Measurements from ENCODE around the gene ADGRV1. TPM values are rescaled to one million over a fixed set of nuclear protein-coding genes. Genes with fewer than 3 reads are reported as not detected.

ADGRV1 gene
- total RNA-seq, 3 donors from 2014 or later = 0.32 to 0.54 (median 0.53) TPM

DNA sequence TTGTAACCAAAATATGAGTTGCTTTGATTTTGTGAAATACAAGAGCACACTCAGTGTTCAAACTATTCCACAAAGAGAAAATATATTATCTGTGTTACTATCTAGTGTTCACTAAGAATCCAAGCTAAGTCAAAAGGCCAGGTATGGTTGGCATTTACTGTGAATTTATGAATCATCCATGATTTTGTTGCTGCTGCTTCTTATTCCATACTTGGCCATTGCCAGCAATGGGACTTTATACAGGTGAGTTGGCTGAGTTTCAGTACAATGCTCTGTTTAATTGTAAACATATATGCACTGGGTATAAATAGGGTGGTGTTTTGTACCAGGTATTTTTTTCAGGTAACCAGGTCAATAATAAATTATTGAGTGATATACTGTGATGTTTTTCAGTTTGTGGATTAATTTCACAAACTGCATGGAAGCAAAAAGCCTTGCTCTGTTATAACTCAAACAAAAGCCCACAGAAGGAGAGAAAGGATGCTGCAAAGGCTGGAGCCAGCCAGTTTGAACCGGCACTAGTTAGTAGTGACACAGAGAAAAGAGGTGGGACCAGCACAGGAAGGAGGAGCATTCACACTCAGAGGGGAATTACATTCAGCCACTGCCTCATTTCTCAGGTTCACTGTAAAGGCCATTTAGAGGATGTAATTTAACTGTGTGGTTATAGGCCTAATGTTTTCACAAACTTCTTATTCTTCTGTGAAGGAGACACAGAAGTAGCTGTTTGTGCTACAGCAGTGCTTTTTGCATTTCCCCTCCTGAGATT is 381.8 kb downstream of the ADGRV1 start:
- H3K36me3 Mint-ChIP-seq (ENCODE audit: insufficient read depth) = no peaks in the 10 kb centered on the region
- DNase-seq (no peak), ATAC-seq (peak; percentile 93 to 96)
- no peak overlapping the region for H3K4me3 Mint-ChIP-seq
- peaks cover 11% of the 10 kb centered on the region for H3K4me1 Mint-ChIP-seq (ENCODE audit: low read depth)
- H3K9me3 Mint-ChIP-seq = no peaks in the 10 kb centered on the region
- H3K27me3 Mint-ChIP-seq (ENCODE audit: low read depth) = no peaks in the 10 kb centered on the region

DNA sequence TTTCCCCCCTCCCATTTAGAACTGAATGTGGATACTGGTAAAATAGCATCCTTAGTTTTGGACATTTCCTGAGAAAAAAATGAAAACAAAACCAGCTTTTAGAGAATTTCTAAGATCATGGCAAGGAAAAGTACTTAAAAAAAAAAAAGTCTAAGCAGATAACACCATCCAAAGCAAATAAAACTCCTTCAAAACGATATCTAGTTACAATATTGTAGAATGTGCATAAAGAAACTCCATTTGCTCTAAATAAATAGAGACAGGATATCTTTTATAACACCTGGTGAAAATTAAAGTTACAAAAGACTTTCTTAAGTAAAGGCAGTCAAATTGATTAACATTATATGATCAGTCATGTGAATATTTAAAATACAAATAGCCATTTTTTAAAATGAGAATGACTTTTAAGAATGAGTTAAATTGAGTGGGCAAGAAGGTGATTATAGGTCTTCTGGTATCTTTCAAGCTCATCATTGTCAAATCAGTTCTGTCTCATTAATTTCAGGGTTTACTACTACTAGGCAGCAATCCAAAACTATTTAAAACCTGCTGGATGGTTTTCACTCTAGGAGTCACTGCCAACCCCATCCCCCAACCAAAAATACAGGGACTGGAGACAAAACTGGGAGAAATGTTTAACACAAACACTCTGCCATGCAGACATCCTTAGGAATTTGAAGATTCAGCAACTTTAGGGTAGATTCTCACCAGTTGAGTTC is 382.6 kb downstream of the ADGRV1 start:
- H3K4me1 Mint-ChIP-seq (ENCODE audit: low read depth) = peaks cover 11% of the 10 kb centered on the region
- no peak overlapping the region for H3K4me3 Mint-ChIP-seq
- ATAC-seq (no peak), DNase-seq (no peak)
- no peaks in the 10 kb centered on the region for H3K27me3 Mint-ChIP-seq (ENCODE audit: low read depth)
- no peaks in the 10 kb centered on the region for H3K36me3 Mint-ChIP-seq (ENCODE audit: insufficient read depth)
- H3K9me3 Mint-ChIP-seq = no peaks in the 10 kb centered on the region

DNA sequence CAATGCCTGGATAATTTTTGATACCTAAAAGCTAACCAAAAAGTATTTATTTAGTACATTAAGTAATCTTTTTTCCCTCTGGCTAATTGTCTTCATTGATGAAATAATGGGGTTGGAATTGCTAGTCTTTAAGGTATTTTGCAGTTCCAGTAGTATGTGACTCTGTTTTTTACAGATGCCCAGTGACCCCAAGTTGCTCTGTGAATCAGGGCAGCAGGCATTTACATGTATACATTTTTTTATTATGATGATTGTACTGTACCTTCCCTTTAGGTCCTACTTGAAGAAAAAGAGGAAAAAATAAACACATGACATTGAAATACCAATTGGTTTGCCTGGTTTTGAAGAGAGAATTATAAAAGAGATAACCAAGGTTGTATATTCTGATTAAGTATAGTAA is 385.5 kb downstream of the ADGRV1 start:
- no peak overlapping the region for H3K4me3 Mint-ChIP-seq
- no peak for ATAC-seq
- DNase-seq = no peak
- H3K27me3 Mint-ChIP-seq (ENCODE audit: low read depth) = no peaks in the 10 kb centered on the region
- no peaks in the 10 kb centered on the region for H3K36me3 Mint-ChIP-seq (ENCODE audit: insufficient read depth)
- no peaks in the 10 kb centered on the region for H3K9me3 Mint-ChIP-seq
- H3K4me1 Mint-ChIP-seq (ENCODE audit: low read depth) = peaks cover 11% of the 10 kb centered on the region

DNA sequence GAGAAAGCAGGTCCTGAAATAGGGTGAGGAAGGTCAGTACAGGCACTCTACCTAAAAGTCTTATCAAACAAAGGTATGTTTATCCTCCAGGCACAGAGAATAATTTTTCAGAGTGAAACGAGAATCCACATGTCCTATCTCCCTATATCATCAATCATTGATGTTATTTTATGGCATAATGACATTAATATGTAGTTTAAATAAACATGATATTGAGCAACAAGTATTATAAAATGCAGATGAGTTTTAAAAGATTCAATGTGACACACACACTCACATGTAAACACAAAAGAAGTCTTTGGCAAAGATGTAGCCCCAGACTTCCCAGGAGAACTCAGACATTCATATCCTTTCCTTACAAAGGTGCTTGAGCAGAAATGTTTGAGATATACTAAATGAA is 389.1 kb downstream of the ADGRV1 start:
- H3K4me1 Mint-ChIP-seq (ENCODE audit: low read depth) = no peaks in the 10 kb centered on the region
- ATAC-seq = no peak

DNA sequence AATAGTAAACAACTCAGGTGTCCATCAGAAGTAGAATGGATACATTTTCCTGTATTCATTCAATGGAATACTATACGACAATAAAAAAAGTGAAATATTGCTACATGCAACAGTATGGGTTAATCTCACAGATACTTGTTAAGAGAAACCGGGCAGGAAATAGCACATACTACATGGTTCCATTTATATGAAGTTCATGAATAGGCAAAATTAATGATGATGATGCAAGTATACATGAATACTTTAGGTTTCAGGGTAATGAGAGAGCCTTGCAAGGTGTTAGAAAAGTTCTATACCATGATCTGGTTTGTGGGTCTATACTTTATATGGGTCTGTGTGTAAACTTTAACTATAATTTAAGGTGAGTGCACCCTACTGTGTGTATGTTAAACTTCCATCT is 390.4 kb downstream of the ADGRV1 start:
- ATAC-seq (no peak), DNase-seq (no peak)
- Mint-ChIP-seq H3K27me3 (ENCODE audit: low read depth) (peaks cover 6% of the 10 kb centered on the region), H3K4me1 (ENCODE audit: low read depth) (no peaks in the 10 kb centered on the region), H3K4me3 (no peak overlapping the region), H3K36me3 (ENCODE audit: insufficient read depth) (no peaks in the 10 kb centered on the region), H3K9me3 (no peaks in the 10 kb centered on the region)

More for the DNA sequence above, 389.1 kb downstream of the ADGRV1 start:
- H3K27me3 Mint-ChIP-seq (ENCODE audit: low read depth) = peaks cover 5% of the 10 kb centered on the region
- H3K36me3 Mint-ChIP-seq (ENCODE audit: insufficient read depth) = no peaks in the 10 kb centered on the region
- no peak overlapping the region for H3K4me3 Mint-ChIP-seq
- no peaks in the 10 kb centered on the region for H3K9me3 Mint-ChIP-seq
- DNase-seq = no peak

DNA sequence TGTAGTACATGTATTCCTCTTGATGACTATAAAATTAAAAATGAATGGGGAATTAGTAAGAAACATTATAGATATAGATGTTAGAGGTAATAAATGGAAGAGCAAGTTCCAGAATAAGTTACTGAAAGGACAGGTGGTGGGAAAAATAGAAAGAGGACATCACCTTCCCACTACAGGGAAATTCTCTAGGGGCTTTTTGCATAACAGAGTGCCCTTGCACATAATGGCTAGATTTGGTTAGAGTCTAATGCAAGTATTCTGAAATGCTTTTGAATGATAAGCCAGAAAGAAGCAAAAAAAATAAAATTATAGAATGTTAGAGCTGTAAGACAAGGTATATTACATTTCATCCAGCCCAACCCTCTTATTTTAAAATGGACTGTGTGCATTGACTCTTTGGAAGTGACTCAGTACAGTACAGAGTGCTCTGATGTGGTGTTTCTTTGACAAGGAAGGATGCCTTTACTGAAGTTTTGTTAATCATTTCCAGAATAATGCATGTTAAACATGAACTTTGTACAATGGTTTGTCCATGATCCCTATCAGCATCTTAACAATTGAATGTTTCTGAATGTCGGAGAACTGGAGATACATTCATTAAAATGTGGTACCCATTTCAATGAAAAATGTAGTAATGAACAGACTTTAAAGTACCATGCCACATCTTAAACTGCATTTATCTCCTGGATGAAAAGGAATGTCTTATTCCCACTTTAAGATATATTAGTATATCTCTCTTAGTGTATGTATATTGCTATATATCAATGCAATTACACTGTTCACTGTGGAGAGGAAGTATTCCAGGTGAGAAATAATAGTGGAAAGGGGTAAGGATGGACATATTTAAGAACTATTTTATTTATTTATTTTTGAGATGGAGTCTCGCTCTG is 391.1 kb downstream of the ADGRV1 start:
- Mint-ChIP-seq H3K27me3 (ENCODE audit: low read depth) (peaks cover 6% of the 10 kb centered on the region), H3K4me3 (no peak overlapping the region), H3K9me3 (no peaks in the 10 kb centered on the region), H3K36me3 (ENCODE audit: insufficient read depth) (no peaks in the 10 kb centered on the region), H3K4me1 (ENCODE audit: low read depth) (no peaks in the 10 kb centered on the region)
- DNase-seq = no peak
- ATAC-seq = no peak

DNA sequence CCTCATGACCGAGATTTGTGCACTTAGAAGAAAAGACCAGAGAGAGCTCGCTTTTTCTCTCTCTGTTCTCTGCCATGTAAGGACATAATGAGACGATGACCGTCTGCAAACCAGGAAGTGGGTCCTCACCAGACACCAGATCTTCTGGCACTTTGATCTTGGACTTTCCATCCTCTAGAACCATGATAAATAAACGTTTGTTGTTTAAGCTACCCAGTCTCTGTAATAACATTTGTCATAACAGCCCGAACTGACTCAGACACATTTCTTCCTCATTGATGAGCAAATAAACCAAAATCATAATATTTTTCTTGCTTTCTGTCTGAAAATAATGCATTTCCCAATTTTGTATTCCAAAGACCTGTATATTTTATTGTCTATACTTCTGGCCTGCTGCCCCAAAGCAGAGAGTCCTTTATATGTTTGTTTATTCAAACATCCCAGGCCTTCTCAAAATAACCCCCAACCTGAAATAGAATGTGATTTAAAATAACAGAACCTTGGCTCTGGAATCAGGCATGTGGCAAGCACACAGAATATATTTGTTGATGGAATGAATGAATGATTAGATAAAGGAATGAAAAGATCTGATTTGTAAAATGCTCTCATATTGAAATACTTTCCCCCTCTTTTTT is 396.5 kb downstream of the ADGRV1 start:
- peaks cover 6% of the 10 kb centered on the region for H3K27me3 Mint-ChIP-seq (ENCODE audit: low read depth)
- H3K4me1 Mint-ChIP-seq (ENCODE audit: low read depth) = peaks cover 4% of the 10 kb centered on the region
- no peak for DNase-seq
- no peaks in the 10 kb centered on the region for H3K36me3 Mint-ChIP-seq (ENCODE audit: insufficient read depth)
- no peaks in the 10 kb centered on the region for H3K9me3 Mint-ChIP-seq
- no peak for ATAC-seq
- H3K4me3 Mint-ChIP-seq = no peak overlapping the region

DNA sequence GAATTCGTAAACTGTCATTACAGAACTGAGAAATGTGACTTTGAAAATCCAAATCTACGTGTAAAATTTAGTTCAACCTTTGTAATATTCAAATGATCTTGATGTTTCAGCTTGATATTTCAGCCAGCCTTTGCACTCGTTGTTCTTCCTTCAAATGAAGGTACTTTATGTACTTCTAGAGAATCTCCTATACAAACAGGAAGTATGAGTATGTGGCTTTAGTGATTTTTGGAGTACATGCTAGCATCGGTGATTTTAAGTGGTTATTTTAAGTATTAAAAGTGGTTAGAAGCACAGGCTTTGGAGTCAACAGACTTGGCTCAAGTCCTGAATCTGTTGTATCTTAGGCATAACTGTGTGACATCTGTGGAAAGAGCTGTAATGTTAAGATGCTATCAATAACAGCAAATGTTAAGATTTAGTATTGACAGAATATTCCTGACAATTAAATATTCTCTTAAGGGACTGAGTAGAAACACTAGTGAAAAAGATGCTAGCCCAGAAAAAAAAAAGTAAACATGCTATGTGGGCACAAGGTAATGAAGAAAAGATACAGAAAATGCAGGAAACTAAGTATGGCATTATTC is 398.0 kb downstream of the ADGRV1 start:
- H3K4me3 Mint-ChIP-seq = no peak overlapping the region
- DNase-seq (no peak), ATAC-seq (peak in 1 of 2 donors; percentile 43)
- H3K27me3 Mint-ChIP-seq (ENCODE audit: low read depth) = peaks cover 6% of the 10 kb centered on the region
- H3K36me3 Mint-ChIP-seq (ENCODE audit: insufficient read depth) = no peaks in the 10 kb centered on the region
- no peaks in the 10 kb centered on the region for H3K9me3 Mint-ChIP-seq
- peaks cover 4% of the 10 kb centered on the region for H3K4me1 Mint-ChIP-seq (ENCODE audit: low read depth)

DNA sequence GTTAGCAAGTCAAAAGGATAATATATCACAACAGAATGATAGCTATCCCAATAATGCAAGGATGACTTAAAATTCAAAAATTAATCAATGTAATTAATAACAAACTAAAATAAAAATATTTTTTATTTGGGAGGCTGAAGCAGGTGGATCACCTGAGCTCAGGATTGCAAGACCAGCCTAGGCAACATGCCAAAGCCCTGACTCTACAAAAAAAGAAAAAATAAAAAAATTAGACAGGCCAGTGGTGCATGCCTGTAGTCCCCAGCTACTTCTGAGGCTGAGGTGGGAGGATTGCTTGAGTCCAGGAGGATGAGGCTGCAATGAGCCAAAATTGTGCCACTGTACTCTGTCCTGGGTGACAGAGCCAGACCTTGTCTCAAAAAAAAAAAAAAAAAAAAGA is 399.3 kb downstream of the ADGRV1 start:
- H3K4me3 Mint-ChIP-seq = no peak overlapping the region
- peaks cover 3% of the 10 kb centered on the region for H3K27me3 Mint-ChIP-seq (ENCODE audit: low read depth)
- peaks cover 4% of the 10 kb centered on the region for H3K4me1 Mint-ChIP-seq (ENCODE audit: low read depth)
- H3K9me3 Mint-ChIP-seq = no peaks in the 10 kb centered on the region
- no peaks in the 10 kb centered on the region for H3K36me3 Mint-ChIP-seq (ENCODE audit: insufficient read depth)
- ATAC-seq = no peak
- no peak for DNase-seq

DNA sequence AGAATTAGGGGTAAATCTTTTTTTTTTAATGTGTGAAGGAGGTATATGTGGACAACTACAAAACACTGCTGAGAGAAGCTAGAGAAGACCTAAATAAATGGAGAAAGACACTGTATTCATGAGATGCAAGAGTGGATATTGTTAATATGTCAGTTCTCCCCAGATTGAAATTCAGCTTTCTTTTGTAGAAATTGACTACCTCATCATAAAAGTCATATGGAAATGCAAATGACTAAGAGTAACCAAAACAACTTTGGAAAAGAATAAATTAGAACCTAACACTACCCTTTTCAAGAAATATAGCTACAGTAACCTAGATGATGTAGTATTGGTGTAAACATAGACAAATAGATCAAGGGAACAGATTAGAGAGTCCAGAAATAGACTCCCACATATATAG is 400.7 kb downstream of the ADGRV1 start:
- peaks cover 3% of the 10 kb centered on the region for H3K27me3 Mint-ChIP-seq (ENCODE audit: low read depth)
- ATAC-seq = no peak

DNA sequence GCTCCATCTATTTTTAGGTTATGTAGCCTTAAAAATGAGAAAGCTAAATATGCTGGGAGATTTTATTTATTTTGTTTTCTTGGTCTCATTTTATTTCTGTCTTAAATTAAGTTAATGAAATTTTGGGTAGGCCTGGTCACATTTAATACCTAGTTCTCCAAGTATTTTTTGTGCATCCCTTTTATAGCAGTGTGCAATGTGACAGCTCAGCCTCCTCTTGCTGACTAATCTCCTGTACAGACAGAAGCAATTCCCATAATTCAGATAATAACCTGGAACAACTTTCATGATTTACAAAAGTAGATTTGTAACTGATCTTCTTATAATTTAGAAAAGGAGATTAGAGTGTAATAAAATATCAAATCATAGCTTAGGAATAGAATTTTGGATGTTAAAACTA is 403.9 kb downstream of the ADGRV1 start:
- H3K27me3 Mint-ChIP-seq (ENCODE audit: low read depth) = peaks cover 19% of the 10 kb centered on the region

More for the DNA sequence above, 400.7 kb downstream of the ADGRV1 start:
- H3K36me3 Mint-ChIP-seq (ENCODE audit: insufficient read depth) = no peaks in the 10 kb centered on the region
- no peak overlapping the region for H3K4me3 Mint-ChIP-seq
- DNase-seq = no peak
- no peaks in the 10 kb centered on the region for H3K9me3 Mint-ChIP-seq
- H3K4me1 Mint-ChIP-seq (ENCODE audit: low read depth) = peaks cover 4% of the 10 kb centered on the region

DNA sequence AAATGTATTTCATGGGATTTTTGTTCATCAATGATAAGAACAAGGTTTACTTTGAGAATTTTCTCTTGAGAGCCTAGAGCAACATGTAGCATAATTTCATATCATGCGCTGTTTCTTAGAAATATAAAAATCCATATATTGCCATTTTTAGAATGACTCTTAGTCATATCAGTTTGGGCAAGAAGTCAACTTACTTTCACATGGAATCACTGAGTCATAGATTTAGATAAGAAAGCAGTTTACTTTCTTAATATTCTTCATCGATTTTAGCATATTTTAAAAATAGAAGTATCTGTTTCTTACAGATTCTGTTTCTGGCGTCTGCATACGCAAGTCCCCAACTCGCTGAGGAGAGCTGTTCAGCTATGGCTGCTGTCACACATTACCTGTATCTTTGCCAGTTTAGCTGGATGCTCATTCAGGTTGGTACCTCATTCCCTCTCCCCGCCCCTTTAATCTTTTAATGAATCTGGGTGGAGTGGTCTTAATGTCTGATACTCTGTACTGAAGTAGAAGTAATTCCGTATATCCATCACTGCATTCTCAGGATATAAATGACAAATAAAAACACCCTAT is 406.6 kb downstream of the ADGRV1 start:
- ATAC-seq = no peak
- Mint-ChIP-seq H3K36me3 (ENCODE audit: insufficient read depth) (no peaks in the 10 kb centered on the region), H3K9me3 (no peaks in the 10 kb centered on the region), H3K27me3 (ENCODE audit: low read depth) (peaks cover 19% of the 10 kb centered on the region), H3K4me1 (ENCODE audit: low read depth) (peaks cover 2% of the 10 kb centered on the region), H3K4me3 (no peak overlapping the region)
- no peak for DNase-seq

More for the DNA sequence above, 403.9 kb downstream of the ADGRV1 start:
- H3K4me1 Mint-ChIP-seq (ENCODE audit: low read depth) = peaks cover 2% of the 10 kb centered on the region
- H3K9me3 Mint-ChIP-seq = no peaks in the 10 kb centered on the region
- no peak for ATAC-seq
- no peak for DNase-seq
- no peak overlapping the region for H3K4me3 Mint-ChIP-seq
- H3K36me3 Mint-ChIP-seq (ENCODE audit: insufficient read depth) = no peaks in the 10 kb centered on the region

DNA sequence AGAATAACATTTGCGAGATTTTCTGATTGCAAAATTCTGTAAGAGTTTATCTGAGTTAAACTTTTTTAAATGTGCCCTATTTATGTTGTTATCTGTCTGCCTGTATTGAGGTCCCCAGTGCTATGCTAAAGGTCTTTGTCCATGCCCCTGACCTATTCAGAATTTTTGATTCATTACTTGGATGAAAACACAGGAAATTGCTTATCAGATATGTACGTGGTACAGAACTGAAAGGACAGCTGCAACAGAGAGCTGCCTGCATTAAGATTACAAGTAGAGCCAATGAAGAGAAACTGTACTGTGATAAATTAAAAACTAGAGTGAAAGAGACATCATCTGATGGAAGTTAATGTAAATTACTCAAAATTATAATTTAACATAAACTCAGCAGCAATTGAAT is 408.8 kb downstream of the ADGRV1 start:
- Mint-ChIP-seq H3K36me3 (ENCODE audit: insufficient read depth) (no peaks in the 10 kb centered on the region), H3K4me3 (no peak overlapping the region), H3K9me3 (no peaks in the 10 kb centered on the region), H3K27me3 (ENCODE audit: low read depth) (peaks cover 17% of the 10 kb centered on the region), H3K4me1 (ENCODE audit: low read depth) (peaks cover 2% of the 10 kb centered on the region)
- DNase-seq (no peak), ATAC-seq (no peak)
